Pulmonary artery endothelial cell (primary cell): Measurements from ENCODE around the gene C11orf68. TPM values are rescaled to one million over a fixed set of nuclear protein-coding genes. Genes with fewer than 3 reads are reported as not detected.

Source experiments
- DNase-seq: peaks from one replicate; pipeline ENCODE4 v3.0.0-alpha.2; 2011; ENCODE audit warnings: low read depth, low spot score
- total RNA-seq: library from RNA; depleted of rRNA; stranded (reverse); fragments of >200 nt; gene quantifications from 2 replicates; pipeline ENCODE4 v1.2.3, GENCODE V29; 2014

The C11orf68 gene
- total RNA-seq, 1 donor from 2014 or later: 15.2 TPM

DNA sequence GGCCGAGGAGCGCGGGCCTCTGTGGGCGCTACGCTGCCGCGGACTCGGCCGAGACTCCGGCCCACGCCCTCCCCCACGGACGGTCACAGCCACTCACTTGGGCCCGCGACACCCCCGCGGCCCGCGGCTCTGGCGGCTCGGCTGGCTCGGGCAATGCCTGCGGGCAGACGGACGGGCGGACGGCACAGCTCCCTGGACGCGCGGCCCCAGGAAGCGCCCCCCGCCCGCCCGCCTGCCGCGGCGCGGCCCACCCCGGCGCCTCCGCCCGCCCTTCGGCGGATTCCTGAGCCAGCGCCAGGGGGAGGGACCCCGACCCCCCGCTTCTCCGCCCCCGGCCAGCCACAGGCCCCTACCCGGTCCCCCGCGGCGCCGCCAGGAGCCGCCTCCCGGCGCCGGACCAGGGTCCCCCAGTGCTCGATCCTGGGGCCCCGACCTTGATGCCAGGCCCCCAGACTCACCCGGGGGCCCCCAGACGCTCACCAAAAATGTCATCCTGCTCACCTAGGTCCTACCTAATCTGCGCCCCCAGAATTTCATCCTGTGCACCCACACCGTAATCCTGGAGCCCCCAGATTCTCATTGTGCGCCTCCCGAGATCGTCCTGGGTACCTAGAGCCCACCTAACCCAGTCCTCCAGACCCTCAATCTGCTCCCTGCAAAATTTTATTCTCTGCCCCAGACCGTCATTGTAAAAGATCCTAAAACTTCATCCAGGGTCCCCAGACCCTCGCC is 46.1 kb downstream of the C11orf68 start, which contains the start of gene EFEMP2:
Gene EFEMP2 (minus strand): TSS at position 215 of the 732 bp plus-strand sequence. CDS start 446 bp downstream, outside the sequence.
- no peak for DNase-seq

DNA sequence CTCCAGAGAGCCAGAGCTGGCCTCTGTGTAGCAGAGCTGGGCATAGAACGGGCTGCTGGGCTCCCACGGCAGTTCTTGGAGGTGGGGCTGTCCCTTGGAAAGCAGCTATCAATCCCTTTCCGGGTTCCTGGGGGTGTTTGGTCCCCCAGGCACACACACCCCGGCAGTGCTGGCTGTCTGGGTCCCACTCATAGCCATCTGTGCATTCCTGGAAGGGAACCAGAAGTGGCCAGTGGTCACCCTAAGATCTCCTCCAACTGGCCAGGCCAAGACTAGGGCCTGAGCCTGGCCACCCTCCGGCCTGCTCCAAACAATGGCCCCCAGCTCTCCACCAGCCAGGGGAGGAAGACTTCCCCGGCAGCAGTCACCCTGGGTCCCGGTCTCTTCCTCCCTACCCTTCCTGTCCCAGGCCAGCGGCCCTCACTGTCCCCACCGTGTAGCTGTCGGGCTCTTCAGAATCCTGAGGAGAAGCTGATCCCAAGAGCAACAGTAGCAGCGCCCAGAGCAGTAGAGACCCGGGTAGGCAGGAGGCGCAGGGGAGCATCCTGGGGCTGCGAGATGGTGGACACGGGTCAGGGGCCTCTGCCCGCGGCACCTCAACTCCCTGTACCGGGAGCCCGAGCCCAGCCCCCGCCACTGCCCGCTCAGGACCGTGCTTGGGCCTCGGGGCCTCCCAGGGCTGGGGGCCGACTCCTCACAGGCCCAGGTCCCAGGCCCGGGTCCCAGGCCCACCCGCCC is 46.9 kb downstream of the C11orf68 start:
- DNase-seq: no peak

DNA sequence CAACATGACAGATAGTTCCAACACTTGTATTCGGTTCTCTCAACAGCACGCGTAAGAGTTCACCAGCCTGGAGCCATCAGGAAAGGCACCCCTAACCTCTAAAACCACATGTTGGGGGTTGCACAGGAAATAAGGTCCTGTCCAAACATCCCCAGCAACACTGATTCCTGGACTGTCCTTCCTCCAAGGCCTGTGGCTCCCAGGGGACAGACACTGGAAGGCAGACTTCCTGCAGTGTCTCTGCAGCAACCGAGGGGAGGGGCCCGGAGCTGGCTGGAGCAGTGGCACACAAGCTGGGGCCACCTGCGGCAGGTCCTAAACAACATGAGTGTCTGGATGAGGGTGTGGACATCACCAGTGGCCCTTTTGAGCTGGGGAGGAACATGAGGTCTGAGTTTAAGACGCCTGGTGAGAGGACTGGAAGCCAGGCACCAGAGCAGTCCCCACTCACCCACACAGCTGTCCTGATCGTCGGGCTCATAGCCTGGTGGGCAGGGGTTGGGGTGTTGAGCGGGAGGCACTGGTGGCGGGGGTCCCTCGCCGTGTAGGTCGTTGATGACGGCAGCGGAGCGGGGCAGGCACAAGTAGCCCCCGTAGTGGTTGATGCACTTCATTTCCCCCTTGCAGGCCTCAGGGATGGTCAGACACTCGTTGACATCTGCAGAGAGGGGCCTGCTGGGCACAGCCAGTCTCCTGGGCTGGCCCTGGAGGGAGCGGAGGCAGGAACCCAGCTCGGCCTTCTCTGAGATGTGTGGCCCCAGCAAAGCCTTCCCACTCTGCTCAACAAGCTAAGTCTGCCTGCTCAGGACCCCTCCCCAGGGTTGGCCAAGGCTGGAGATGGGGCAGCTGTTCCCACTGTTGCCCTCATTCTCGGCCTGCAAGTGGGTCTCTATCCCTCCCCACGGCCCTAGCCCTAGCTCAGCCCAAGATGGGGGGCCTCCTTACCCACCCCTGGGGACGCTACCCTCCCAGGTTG is 47.9 kb downstream of the C11orf68 start:
- no peak for DNase-seq

DNA sequence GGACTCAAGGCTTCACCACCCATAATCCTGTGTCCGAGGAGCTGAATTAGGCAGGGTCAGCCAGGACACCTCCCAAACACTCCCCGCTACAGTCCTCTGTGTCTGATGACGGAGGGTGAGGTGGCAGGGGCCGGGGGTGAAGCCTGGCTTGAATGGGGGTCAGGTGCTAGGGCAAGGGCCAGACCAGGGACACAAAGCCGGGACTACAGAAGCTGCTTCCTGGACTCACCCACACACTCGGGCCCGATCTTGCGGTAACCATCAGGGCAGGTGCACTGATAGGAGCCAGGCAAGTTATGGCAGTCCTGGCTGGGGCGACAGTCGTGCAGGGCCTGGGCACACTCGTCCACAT is 48.6 kb downstream of the C11orf68 start:
- DNase-seq: no peak

DNA sequence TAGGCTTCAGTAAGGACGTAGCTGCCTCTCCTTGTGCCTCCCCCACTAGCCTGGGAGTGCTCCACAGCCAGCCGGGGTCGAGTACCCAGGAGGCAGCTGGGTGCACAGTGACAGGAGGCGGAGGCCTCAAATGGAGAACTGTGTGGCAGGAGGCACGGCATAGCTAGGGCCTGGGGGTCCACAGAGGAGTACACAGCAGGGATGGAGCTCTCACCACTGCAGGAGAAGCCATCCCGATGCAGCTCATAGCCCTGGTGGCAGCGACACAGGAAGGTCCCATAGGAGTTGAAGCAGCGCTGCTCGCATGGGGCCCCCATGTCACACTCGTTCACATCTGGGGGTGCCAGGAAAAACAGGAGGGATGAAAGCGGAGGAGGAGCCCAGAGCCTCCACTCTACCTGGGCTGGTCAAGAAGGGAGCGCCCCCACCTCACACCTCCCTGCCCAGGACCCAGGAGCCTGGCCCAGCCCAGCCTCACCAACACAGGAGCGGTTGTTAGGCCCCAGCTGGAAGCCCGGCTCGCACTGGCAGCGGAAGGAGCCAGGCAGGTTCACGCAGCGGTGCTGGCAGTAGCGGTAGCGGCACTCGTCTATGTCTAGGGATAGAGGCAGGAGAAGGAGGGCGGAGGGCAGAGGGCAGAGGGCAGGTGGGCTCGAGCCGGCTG is 49.1 kb downstream of the C11orf68 start:
- no peak for DNase-seq

DNA sequence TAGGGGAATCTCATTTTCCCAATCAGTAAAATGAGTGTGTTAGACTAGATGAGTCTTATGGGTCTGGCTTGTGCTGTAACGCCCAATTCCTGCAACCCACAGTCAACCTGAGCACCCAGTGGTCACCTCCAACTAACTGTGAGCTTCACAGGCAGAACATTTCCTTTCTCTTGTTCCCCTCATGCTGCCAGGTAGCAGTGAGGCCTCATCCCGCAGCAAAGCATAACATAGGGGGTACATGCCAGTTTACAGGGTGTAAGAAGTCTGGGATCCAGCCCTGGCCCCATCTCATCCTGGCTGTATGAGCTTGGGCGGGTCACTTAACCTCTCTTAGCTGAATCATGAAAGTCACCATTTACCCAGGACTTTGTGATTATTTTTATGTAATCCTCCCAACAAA is 50.0 kb downstream of the C11orf68 start:
- DNase-seq: no peak

DNA sequence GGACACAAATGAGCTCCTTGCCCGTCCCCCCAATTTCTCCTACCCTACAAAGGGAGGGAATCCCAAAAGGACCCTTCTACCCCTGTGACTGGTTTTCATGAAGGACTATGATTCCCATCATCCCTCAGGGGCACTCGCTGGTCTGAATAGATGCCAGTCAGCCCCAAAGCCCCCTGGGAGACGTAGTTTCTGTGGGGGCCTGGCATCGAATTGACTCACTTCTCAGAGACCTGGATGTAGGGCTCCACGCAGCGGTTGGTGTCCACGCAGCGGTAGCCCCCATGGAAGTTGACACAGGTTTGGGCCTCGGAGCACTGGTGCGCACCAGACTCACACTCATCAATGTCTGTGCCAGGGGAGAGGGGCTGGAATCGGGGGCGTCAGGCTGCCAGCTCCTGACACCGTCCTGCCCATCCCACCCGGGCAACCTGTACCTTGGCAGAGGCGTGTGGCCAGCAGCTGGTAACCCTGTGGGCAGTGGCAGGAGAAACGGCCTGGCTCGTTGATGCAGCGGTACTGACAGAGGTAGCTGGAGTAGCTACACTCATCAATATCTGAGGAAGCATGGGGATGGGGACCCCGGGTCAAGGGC is 50.7 kb downstream of the C11orf68 start:
- DNase-seq: no peak

DNA sequence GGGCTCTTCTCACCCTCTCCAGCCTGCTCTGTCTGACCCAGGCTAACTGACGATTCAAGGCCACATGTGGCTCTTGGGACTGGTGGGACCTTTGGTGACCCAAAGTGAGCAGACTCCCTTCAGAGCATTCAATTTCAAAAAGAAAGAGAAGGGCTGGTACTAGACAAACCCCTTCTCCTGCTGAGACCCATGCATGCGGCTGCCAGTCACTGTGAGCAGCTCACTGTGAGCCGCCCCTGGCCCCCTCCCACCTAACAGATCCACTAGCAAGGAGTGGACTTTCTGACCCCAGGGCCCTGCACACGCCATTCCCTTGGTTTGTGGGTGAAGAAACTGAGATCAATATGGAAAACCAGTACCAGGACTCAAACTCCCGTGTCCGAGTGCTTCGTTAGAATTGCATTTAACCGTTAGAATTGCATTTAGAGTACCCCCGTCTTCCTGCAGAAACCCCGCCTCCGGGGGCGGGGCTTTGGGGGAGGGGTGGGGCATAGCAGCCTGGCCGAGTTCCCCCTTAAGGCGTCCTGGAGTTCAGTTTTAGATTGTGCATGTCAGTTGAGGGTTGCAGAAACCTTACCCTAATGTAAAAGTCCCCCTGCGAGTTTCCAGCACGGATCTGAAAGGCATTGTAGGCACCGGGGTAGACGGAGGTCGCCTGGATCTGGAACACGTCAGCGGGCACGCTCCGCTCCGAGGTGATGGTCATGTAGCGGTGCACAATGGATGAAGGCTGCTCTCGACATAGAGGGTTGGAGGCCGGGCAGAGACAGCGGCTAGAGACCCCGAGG is 51.4 kb downstream of the C11orf68 start:
- DNase-seq: no peak

Other genes starting within 250 kb of the C11orf68 start
- gene KAT5, start 206.8 kb downstream of the C11orf68 start, total RNA-seq: 35.5 and 37.7 TPM in 2 replicates
- gene RNASEH2C, start 198.3 kb downstream of the C11orf68 start, total RNA-seq: 38.1 and 46.3 TPM in 2 replicates
- 7.6 and 8.6 TPM in 2 replicates for gene AP5B1, start 138.1 kb downstream of the C11orf68 start, total RNA-seq
- not detected in 2 replicates for gene OVOL1, start 132.0 kb downstream of the C11orf68 start, total RNA-seq
- gene SNX32, start 85.1 kb downstream of the C11orf68 start, total RNA-seq: 0.14 and 0.79 TPM in 2 replicates
- gene CFL1, start 60.9 kb downstream of the C11orf68 start, total RNA-seq: 1,363 and 1,402 TPM in 2 replicates
- 50.7 and 52.8 TPM in 2 replicates for gene MUS81, start 58.6 kb downstream of the C11orf68 start, total RNA-seq
- gene EFEMP2, start 46.3 kb downstream of the C11orf68 start, total RNA-seq: 23.9 and 32.8 TPM in 2 replicates
- gene CTSW, start 39.2 kb downstream of the C11orf68 start, total RNA-seq: 0.07 TPM in 1 of 2 replicates, not detected in the other
- gene FIBP, start 30.6 kb downstream of the C11orf68 start, total RNA-seq: 152 and 229 TPM in 2 replicates
- gene CCDC85B, start 28.4 kb downstream of the C11orf68 start, total RNA-seq: 105 and 129 TPM in 2 replicates
- 11.5 and 16.4 TPM in 2 replicates for gene FOSL1, start 18.7 kb downstream of the C11orf68 start, total RNA-seq
- 150 and 187 TPM in 2 replicates for gene DRAP1, start 364 bp upstream of the C11orf68 start, total RNA-seq
- gene TSGA10IP, start 26.4 kb upstream of the C11orf68 start, total RNA-seq: not detected in 2 replicates
- 52.8 and 60.4 TPM in 2 replicates for gene SART1, start 42.7 kb upstream of the C11orf68 start, total RNA-seq
- 34.0 and 47.6 TPM in 2 replicates for gene EIF1AD, start 83.1 kb upstream of the C11orf68 start, total RNA-seq
- 38.8 and 45.2 TPM in 2 replicates for gene BANF1, start 83.4 kb upstream of the C11orf68 start, total RNA-seq
- 0.26 and 0.49 TPM in 2 replicates for gene CST6, start 92.9 kb upstream of the C11orf68 start, total RNA-seq
- 0.11 and 0.20 TPM in 2 replicates for gene CATSPER1, start 107.4 kb upstream of the C11orf68 start, total RNA-seq
- 0.07 and 0.14 TPM in 2 replicates for gene GAL3ST3, start 130.1 kb upstream of the C11orf68 start, total RNA-seq
- gene SF3B2, start 133.3 kb upstream of the C11orf68 start, total RNA-seq: 107 and 129 TPM in 2 replicates
- 17.5 and 21.9 TPM in 2 replicates for gene PACS1, start 151.2 kb upstream of the C11orf68 start, total RNA-seq